GM19468 (cell line): ENCODE data around the gene AFAP1.
"Not testable (repeated sequence)": the region's sequence is repeated elsewhere in the genome, so short reads cannot be mapped to it uniquely, and the experiment has no call there.

Experiments used
- ATAC-seq: cut with Tn5 transposase; IDR thresholded peaks from one replicate; pipeline ENCODE4 v1.9.1; 2021; ENCODE audit warnings: mild to moderate bottlenecking, moderate library complexity, moderate number of reproducible peaks; ENCODE audit not compliant: unreplicated experiment; ENCODE audit errors: extremely low read depth

The AFAP1 gene

DNA sequence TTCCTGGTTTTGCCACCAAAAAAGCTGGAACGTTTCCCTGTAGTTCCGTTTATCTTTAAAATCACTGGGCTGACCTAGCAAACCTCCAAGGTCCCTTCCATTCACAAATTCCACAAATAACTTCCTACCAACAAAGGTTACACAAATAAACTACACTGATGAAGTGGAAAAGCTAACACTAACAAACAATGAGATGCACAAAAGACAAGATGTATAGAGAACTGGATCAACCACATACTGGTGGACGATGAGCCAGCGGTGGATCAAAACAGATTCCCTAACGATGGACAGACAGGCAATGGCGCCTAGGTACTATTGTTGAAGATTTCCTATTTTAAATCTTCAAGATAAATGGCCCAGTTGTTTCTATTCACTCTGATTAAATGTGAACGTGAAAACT, 15.5 kb downstream of the AFAP1 start:
- no peak for ATAC-seq

DNA sequence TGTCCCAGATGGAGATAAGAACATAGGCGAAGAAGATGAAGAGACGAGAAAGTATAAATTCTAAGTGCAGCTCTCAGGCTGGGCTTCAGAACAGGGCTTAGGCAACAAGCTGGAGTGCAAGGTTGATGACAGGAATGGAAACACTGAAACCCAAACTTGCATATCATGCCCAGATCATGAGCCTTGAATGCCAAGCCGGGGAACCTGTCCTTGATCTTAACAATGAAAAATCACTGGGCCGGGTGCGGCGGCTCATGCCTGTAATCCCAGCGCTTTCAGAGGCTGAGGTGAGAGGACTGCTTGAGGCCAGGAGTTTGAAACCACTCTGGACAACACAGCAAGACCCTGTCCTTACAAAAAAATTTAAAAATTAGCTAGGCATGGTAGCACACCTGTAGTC, 17.2 kb downstream of the AFAP1 start:
- no peak for ATAC-seq

DNA sequence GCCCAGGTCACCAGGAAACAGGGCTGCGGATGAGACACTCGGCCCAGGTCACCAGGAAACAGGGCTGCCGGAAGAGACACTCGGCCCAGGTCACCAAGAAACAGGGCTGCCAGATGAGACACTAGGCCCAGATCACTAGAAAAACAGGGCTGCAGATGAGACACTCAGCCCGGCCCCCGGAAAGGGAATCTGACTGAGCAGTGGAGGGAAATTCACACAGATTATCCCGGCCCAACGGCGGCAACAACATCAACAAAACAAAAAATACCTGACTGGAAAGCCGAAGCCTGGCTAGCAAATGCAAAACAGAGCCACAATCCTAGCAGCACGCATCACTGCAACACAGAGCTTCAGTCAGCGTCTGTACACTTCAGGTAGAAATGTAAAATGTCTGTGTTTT, 20.7 kb downstream of the AFAP1 start:
- ATAC-seq = no peak

DNA sequence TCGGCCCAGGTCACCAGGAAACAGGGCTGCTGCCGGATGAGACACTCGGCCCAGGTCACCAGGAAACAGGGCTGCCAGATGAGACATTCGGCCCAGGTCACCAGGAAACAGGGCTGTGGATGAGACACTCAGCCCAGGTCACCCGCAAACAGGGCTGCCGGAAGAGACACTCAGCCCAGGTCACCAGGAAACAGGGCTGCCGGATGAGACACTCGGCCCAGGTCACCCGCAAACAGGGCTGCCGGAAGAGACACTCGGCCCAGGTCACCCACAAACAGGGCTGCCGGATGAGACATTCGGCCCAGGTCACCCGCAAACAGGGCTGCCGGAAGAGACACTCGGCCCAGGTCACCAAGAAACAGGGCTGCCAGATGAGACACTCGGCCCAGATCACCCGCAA, 21.5 kb downstream of the AFAP1 start:
- ATAC-seq = not testable (repeated sequence)

DNA sequence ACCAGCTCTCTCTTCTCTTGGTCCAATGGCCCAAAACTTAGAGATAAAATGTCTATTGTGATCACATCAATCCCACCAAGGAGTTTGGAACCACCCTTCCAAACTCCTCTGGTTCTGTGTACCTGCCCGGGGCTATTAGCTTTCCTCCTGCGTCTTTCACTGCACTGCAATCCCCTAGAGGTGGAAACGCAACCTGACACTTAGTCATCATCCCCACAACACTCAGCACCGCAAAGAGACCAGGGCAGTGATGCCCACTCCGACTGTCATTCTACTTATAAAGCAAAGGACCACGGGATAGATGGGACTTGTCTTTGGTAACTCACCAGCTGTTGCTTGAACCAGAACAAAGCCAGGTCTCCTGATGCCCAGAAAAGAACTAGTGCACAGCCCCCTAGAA, 22.0 kb downstream of the AFAP1 start:
- ATAC-seq = no peak

DNA sequence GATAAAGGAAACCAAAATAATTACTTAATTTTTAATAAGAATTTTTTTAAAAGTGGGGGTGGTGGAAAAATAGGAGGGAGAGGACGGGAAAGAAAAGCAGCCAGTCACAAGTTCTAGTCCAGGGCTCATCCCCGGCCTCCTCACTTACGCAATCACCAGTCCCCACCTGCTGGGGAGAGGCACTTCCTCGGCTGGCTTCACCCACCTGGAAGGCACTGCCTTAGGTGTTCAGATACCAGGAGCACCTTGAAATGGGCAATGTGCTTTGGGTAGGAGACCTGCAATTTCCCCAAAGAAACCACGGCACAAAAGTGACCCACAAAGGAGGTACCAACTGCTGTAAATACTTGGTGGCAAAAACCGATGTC, 23.8 kb downstream of the AFAP1 start:
- no peak for ATAC-seq

DNA sequence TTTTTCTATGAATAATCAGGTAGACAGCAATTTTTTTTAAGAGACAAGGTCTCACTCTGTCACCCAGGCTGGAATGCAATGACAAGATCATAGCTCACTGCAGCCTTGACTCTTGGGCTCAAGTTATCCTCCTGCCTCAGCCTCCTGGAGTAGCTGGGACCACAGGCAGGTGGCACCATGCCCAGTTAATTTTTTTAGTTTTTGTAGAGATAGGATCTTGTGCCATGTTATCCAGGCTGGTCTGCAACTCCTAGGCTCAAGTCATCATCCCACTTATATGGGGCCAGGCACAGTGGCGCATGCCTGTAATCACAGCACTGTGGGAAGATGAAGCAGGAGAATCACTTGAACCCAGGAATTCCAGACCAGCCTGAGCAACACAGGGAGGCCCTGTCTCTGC, 26.8 kb downstream of the AFAP1 start:
- no peak for ATAC-seq

DNA sequence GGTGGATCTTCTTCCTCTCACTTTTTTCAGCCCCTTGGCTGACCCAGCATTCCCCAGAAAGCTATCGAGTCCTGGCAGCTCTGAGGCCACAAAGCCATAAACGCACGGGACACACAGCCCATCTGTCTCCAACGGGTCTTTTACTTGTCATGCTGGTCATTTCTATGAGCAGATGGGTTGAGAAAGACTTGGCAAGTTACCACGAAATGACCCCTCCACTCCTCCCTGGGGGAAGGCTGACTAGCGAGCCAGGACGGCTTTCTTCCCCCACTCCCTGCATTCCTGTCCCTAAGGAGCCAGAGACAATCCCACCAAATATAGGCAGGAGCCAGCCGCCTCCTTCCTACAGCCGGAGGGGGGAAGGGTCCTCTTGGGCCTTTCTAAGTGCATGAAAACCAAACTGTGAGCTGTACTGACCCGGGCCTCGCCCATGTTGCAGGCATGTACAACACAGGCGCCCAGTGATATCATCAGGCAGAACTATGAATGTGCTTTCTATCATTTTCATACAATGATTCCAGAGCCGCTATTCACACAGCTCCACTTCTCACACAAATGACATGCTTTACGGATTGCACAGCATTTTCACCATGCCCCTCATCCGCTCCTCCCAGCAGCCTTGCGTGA, 28.6 kb downstream of the AFAP1 start:
- ATAC-seq = no peak

DNA sequence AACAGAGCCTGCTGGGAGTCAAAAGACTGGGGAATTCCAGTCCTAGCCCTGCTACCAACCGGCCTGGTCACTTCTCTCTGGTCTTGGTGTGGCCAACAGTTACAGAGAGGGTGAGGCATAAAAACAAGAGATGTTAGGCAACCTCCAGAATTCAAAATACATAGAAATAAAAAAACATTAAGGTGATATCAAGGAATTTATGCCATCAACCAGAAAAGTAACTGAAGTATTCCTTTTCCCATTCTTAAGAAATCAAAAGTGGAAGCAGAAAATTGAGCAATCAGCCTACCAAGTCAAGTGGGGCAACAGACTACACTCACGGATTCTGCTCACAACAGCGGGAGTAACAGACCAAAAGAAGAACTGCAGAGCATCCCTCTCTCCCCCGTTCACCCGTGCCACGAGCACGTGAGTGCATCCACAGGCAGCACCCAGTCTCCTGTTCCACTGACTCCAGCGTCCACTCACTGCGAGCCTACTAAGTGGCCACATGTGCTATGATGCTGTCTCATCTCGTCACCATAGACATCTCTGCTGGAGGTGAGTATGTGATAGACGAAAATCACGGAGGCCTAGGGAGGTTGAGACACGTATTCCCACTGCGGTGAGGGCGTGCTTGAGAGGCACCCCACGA, 29.3 kb downstream of the AFAP1 start:
- no peak for ATAC-seq

DNA sequence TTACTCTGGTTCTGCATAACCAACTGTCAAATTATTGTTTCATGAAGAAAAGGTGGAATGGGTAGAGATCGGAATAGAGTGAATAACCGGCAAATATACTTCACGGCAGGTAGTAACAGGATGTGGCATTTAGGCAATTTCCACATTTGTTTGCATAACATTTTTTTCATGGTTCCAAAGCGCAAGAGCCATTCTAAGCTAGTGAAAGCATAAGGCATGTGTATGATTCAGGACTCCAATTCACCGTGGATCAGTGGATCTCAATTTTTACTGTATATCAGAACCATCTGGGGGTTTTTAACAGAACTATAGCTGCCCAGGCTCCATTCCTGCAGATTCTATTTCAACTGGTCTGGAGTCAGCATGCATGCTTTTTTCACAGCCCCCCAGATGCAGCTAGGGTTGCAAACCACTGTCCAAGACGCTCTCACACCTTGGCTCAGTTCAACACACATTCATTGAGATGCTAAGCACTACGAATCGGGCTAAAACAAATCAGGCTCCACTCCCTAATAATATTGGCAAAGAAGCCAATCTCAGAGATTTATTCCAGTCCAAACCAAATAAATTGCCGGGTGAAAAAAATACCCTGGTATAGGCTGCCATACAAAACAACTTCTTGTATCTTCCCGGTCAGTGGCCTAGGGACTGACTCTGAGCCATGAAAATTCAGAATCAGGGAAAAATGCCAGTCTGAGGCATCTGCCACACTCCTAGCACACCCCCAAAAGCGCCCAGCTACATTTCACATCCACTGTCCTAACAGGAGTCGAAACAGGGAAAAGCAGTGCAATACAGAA, 30.0 kb downstream of the AFAP1 start:
- ATAC-seq = no peak

DNA sequence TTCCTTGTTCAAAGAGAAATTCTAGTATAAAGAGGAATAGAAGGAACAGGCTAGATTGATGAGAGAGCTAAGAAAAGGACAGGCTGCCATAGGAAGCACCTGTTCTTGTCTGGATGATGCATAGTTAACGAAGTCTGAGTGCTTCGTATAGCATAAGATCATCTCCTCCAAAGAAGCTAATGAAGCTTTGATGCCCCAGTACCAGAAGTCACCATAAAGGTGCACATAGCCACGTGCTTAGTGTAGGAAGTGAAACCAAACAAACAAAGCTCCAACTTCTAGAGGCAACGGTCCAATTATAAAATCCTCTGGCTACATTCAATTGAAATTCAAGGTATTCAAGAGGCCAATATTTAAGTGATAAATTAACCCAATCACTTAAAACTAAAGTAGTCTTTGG, 31.0 kb downstream of the AFAP1 start:
- no peak for ATAC-seq

DNA sequence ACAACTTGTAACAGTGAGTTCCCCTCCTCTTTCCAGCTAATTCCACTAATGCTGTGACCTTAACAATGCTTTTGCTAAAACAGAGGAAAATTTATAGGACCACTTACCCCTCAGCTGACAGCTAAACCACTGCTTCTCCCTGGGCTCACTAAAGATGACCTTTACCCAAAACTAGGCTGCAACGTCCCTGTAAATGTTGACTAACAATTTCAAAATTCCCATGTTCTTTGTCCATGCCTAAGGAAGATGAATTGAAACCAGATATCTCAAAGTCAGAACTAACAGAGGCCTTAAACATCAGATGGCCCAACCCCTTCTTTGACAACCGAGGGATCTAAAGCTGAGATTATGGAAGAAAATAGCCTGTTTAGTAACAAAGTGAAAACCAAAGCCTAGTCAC, 32.5 kb downstream of the AFAP1 start:
- no peak for ATAC-seq

DNA sequence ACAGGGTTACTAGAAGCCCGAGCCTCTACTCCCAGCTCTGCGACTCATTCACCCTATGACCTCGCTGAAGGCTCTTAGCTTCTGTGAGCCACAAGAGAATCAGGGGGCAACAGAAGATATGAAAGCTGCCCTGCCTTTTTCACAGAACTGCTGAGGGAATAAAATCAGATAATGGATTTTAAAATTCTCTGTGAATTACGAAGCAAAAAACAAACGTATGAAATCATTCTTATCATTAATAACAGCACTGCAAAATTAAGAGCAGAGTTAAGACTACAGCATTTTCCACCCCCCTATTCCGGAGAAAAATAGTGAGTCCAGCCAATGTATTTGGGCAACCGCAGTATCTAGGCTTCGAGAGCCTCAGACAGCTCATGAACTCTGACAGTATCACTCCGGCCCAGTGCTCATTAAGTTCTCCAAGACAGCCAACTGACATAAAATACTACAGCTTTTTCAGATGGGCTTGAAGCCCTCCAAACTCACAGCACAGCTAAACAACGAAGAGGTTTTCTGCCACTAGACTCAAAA, 33.4 kb downstream of the AFAP1 start:
- no peak for ATAC-seq

DNA sequence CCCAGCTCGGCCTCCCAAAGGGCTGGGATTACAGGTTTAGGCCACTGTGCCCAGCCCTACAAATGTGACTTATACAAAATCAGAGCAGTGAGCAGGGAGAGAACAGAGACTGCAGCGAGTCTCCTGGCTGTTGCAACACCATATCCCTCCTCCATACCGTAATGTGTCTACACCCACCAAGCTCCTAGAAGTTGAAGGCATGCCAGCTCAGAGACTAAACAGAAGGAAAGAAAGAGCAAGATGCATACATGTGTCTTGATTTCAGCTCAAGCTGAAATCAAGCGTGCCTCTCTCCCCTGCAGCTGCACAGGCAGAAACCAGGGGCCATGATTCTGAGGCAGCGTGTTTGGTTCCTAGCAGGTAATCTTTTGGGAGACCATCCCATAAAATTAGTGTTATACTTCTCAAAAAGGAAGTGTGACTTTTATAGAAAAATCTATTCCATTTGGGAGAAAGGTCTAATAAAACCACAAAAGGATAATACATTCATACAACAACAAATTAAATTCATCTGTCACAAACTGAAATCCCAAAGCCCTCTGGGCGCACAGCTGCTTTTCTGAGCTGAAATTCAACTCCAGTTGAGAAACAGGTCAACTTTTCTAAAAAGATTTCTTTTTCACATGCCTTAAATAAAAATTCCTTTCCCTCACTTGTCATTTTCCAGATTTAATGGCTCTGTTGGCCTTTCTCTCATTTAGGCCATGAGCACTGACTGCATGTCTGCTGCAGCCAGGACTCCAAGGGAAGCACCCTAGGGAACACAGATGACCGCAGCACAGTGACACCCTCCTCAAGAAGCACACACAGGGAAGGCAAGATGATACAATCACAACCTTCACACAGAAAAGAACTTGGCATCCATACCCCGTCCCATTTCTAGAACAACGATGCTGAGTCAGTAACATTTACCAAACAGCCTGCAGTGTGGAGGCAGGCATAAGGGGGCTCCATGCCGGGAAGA, 34.4 kb downstream of the AFAP1 start:
- no peak for ATAC-seq

DNA sequence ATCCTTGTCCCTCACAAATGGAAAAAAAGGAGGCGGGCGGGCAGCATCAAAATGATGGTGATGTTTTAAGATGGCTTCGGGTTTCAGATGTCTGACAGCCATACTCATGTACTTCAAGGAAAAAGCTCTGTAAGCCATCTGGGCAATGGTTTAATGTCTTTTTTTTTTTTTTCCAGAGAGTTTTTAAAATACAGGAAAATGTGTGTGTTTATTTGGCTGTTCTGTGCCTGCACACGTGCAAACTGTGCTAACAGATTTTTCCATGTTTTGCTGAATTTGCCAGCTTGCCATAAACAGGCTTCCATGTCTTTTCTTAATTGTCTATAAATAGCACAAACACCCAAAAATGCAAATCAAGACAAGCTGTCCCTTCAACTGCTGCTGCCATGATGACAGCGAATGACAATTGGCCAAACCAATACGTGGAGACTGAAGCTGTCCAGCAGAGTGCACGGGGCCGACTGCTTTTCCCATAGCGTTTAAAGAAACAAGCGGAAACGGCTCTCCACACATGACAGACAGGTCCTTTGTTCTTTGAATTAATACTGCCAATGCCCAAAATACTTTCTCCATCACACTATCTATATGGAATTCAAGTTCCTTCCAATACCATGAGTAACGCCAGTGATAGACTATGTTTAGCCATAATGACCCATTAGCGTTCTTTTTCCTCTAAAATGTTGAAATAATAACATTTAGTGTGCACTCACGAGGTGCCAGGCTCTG, 35.7 kb downstream of the AFAP1 start:
- ATAC-seq = no peak

DNA sequence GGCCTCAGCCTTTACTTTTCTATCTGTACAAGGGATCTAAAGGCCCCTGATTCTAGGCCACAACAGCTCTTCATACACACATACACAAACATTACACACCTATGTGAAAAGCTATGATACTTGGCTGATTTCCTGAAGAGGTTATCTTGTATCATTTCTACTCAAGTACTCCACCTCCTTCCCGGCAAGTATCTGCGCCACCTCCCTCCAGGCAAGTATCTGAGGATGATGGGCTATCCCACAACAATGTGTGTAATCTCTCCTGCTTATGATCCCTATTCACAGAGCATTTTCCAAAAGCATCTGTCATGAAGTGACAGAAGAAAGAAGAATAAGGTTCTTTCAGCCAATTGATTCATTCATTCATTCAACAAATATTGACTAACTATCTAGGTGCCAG, 36.8 kb downstream of the AFAP1 start:
- ATAC-seq = no peak

DNA sequence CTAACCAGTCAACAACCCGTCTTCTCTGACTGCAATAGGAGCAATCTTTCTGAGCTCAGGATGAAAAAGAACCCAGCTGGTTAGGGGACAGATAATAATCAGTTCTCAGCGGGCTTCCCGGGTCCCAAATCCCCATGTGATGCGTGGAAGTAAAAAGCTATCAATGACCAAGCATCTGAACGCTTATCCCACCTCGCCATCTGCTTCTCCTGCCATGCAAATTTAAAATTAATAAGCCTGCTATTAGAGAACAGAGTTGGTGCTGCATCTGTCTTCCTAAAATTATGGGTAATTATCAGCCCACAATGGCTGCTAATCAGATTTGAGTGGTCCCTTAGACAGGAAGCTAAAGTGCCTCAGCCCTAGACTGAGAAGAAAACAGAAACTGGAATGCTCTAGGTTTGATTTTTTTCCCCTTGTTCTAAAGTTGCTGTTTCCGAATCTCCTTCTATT, 37.5 kb downstream of the AFAP1 start:
- no peak for ATAC-seq

DNA sequence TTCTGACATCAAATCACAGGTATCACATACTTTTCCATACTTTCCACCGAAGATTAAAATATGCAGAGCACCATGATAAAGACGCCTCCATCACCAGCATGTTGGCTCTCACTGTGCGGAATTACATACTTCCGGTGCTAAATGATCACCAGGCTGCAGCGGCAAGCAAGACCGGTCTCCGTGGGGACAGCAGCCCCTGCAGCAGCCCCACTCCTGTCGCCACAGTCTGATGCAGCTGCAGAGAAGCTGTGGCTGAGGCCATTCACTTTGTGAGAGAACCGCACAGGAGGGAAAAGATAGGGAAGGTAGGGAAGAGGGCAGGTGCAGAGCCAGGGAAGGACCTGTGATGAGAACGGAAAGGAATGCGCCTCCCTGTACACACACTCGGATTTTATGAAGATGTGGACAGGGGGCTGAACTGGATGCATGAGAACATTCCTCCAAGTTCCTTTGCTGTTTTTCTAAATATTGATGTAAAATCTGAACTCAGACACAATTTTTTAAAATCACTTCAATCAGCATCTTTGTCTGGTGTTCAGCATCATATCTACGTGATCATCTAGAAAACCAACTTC, 38.3 kb downstream of the AFAP1 start:
- no peak for ATAC-seq

DNA sequence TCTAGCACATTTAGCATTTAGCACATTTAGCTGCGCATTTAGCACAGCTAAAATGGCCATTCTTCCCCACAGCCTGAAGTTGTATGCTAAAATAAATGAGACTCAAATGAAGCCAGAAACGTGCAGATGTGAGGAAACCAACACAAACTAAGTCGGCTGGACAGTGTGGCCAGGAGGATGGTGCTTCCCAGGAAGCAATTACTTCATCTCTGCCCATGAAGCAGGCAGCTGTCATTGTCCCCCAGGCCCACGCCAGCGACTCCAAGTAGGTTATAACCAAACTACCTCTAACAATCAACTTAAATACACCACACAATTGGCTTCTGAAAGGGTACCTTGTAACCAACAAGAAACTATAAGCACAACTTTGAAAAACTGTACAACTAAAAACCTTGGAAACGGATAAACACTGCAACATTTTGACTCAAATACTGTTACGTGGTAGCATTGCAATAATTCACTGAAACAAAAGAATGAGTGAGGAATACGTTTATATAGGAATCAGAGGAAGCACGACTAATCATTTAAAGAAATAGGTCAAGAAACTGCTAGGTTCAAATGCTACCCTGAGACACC, 39.2 kb downstream of the AFAP1 start:
- ATAC-seq = no peak
